ENCODE data around the gene PIP4K2C.
"Not testable (repeated sequence)": the region's sequence is repeated elsewhere in the genome, so short reads cannot be mapped to it uniquely, and the experiment has no call there.

The PIP4K2C gene

GRCh38 chr12:57614178-57614947 lies 23.4 kb downstream of the PIP4K2C start:
- TF ChIP-seq CTCF (IDR thresholded peaks at IDR 0.05; ENCODE audit: low read depth, low read length, missing control alignments), result no peak
- no peak for DNase-seq (ENCODE audit: extremely low read depth, low read depth)
- no peak overlapping the region for H3K4me3 ChIP-seq (replicated peaks; ENCODE audit: low read depth, low read length)

- H3K4me3 ChIP-seq (replicated peaks; ENCODE audit: low read depth, low read length), result no peak overlapping the region
- no peak for DNase-seq (ENCODE audit: extremely low read depth, low read depth)
- TF ChIP-seq CTCF (IDR thresholded peaks at IDR 0.05; ENCODE audit: low read depth, low read length, missing control alignments), result no peak
Measured at GRCh38 chr12:57614948-57615500, 24.0 kb downstream of the PIP4K2C start.

- DNase-seq (ENCODE audit: extremely low read depth, low read depth), result no peak
- no peak overlapping the region for H3K4me3 ChIP-seq (replicated peaks; ENCODE audit: low read depth, low read length)
- no peak for TF ChIP-seq CTCF (IDR thresholded peaks at IDR 0.05; ENCODE audit: low read depth, low read length, missing control alignments)
Measured at GRCh38 chr12:57615637-57616036, 24.6 kb downstream of the PIP4K2C start.

GRCh38 chr12:57616383-57617101 lies 25.6 kb downstream of the PIP4K2C start:
- no peak for DNase-seq (ENCODE audit: extremely low read depth, low read depth)
- TF ChIP-seq CTCF (IDR thresholded peaks at IDR 0.05; ENCODE audit: low read depth, low read length, missing control alignments), result no peak
- no peak overlapping the region for H3K4me3 ChIP-seq (replicated peaks; ENCODE audit: low read depth, low read length)

- no peak overlapping the region for H3K4me3 ChIP-seq (replicated peaks; ENCODE audit: low read depth, low read length)
- no peak for DNase-seq (ENCODE audit: extremely low read depth, low read depth)
- no peak for TF ChIP-seq CTCF (IDR thresholded peaks at IDR 0.05; ENCODE audit: low read depth, low read length, missing control alignments)
Measured at GRCh38 chr12:57617942-57618341, 26.9 kb downstream of the PIP4K2C start.

- H3K4me3 ChIP-seq (replicated peaks; ENCODE audit: low read depth, low read length); DNase-seq (ENCODE audit: extremely low read depth, low read depth): not testable (repeated sequence)
Measured at GRCh38 chr12:57618431-57618830, 27.4 kb downstream of the PIP4K2C start.

- TF ChIP-seq CTCF (IDR thresholded peaks at IDR 0.05; ENCODE audit: low read depth, low read length, missing control alignments), result no peak
- no peak for DNase-seq (ENCODE audit: extremely low read depth, low read depth)
Measured at GRCh38 chr12:57618966-57619433, 28.0 kb downstream of the PIP4K2C start.

More at GRCh38 chr12:57618966-57619433, 28.0 kb downstream of the PIP4K2C start:
- H3K4me3 ChIP-seq (replicated peaks; ENCODE audit: low read depth, low read length), result no peak overlapping the region
